Left colon (tissue), 2 donors: Measurements from ENCODE around the gene MAPK8IP3. TPM values are rescaled to one million over a fixed set of nuclear protein-coding genes. Genes with fewer than 3 reads are reported as not detected.
"Not testable (repeated sequence)": the region's sequence is repeated elsewhere in the genome, so short reads cannot be mapped to it uniquely, and the experiment has no call there.

Experiments used
- ATAC-seq: fragments of 200-7000 bp; cut with Tn5 transposase; one replicate; pipeline ENCODE4 v1.9.1; 2020; ENCODE audit warnings: mild to moderate bottlenecking, moderate library complexity
- DNase-seq, 2 donors: peaks; one replicate each; pipeline ENCODE4 v3.0.0-alpha.2; 2020
- intact Hi-C, 2 donors: fragments of 100-400 bp; cut with DNase I in 1 of 2; cut with micrococcal nuclease in 1 of 2; formaldehyde crosslinking; loops; one replicate each; pipeline versions ENCODE4 v1.11.2 to v1.14.0; 2022; cut with DNase I, micrococcal nuclease
- total RNA-seq, 2 donors: library from RNA; stranded (reverse); fragmentation: NEBNext Ultra II Directional; extraction: Animal tissue kit (Norgen Biotek cat#: 25700); gene quantifications; one replicate each; pipeline ENCODE4 v1.2.1, GENCODE V29; 2021
- donor health status: DM: no; HTN: no; CAD: no.
- donor health status: DM: yes; HTN: yes; CAD: no.

The MAPK8IP3 gene
- total RNA-seq, 2 donors from 2014 or later, result 55.2 to 79.0 TPM

DNA sequence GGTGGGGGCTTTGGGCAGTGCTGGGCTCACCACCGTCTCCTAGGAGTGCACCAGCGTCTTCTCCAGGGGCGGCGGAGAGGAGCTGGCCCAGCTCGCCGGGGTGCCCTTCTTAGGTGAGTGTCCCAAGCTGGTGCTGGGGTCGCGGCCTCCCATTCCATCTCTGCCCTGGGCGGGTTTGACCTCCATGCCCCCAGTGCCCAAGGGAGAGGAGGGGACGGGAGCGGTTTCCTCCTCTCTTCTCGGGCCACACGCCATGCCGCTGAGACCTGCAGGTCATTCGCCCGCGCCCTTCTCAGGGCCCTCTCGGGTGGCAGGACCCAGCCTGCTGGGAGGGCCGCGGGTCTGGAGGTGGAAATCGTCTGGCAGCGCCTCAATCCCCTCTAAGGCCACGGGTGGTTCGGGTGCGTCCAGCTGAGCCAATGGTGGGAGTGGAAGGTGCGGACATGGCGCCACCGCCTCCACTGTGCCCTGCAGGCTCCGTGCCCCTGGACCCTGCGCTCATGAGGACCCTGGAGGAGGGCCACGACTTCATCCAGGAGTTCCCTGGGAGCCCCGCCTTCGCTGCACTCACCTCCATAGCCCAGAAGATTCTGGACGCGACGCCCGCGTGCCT lies 82.2 kb downstream of the MAPK8IP3 start:
- peak in 1 of 2 donors; percentile 20 for DNase-seq
- intact Hi-C loops, result no loop called here
- no peak for ATAC-seq

DNA sequence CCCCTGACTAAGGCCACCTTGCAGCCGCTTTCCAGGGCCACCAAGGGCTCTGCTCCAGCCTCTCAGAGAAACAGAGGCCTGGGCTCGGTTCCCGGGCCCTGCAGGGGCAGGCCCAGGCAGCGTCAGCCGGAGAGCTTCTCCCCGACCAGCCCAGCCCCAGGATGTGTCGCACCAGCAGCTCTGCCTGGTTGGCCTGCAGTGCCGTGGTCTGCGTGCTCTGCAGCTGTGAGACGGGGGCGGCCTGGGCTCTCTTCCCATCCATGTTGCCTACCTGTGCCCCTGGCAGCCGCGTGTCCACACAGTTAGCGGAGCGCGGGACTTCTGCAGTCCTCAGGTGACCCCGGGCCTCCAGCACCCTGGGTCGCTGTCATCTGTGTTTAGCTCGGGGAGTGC lies 82.7 kb downstream of the MAPK8IP3 start:
- DNase-seq (no peak), ATAC-seq (no peak)
- intact Hi-C loops, result no loop called here

DNA sequence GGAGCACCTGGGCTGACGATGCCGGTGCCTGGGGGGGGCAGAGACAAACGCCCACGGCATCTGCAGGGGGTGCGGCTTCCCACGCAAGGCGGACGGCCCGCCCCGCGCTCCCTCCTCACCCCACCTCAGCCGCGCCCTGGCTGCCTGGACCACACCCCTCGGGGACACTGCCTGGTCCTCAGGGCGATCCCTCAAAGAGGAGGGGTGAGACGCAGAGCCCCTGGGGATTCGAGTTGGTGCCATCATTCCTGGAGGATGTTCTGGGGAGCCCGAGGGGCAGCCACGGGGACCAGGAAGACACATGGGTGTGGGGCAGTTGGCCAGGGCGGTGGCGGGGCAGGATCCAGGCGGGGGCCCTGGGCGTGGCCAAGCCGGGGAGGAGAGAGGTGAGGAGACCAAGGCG lies 83.6 kb downstream of the MAPK8IP3 start:
- DNase-seq, result peak in 1 of 2 donors; percentile 22
- peak; percentile 15 for ATAC-seq
- intact Hi-C loops, result no loop called here

DNA sequence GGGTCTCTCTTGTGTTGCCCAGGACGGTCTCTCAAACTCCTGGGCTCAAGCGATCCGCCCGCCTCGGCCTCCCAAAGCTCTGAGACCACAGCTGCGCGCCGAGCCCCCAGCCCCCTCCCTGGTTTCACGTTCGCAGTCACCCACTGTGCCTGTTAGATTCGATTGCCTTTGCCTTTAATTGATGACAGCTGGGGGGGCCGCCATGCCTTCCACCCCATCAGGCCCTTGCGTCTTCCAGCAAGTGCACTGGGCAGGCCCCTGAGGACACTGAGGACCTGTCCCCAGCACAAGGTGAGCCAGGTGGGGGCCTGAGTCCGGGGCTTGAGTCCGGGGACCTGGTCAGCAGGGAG lies 84.2 kb downstream of the MAPK8IP3 start:
- ATAC-seq (no peak), DNase-seq (peak in 1 of 2 donors; percentile 23)
- intact Hi-C loops, result no loop called here

DNA sequence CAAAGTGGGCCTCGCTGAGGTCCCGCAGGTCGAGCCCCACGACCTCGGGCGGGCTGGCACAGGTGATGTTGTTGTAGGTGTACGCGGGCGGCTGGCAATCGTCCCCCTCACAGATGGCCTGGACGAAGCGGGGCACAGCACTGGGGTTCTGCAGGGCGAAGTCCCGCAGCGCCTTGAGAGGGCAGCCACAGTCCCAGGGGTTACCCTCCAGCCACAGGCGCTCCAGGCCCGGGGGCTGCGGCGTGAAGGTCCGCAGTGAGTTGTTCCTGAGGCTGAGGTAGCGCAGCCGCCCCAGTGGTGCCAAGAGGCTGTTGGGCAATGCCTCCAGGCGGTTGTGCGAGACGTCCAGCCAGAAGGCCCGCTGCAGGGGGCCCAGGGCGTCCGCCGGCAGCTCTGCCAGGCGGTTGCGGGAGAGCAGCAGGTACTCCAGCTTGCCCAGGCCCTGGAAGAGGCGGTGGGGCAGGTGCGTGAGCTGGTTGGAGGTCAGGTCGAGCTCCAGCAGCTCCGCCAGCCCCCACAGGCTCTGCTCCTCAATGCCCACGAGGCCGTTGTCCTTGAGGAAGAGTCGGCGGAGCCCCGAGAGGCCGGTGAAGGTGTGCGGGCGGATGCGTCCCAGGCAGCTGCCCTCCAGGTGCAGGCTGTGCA lies 84.7 kb downstream of the MAPK8IP3 start:
- DNase-seq, result no peak
- intact Hi-C loops, result no loop called here
- no peak for ATAC-seq

DNA sequence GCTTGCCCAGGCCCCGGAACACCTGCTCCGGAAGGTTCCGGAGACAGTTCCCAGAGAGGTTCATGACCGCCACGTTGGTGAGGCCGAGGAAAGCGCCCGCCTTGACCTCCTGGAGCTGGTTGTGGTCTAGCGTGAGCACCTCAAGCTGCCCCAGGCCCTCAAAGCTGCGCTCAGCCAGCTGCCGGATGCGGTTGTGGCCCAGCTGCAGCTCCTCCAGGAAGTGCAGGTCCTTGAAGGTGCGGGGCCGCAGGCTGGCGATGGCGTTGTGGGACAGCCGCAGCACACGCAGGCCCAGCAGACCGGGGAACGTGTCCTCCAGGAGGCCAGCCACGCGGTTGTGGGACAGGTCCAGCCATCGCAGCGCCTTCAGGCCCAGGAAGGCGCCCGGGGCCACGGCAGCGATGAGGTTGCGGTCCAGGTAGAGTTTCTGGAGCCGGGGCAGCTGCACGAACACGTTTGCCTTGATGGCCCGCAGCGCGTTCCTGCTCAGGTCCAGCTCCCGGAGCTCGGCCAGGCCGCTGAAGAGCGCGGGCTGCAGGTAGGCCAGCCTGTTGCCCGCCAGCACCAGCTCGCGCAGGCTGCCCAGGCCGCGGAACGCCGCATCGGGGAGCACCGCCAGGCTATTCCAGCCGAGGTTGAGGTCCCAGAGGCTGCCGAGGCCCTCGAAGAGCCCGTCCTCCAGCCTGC lies 85.4 kb downstream of the MAPK8IP3 start:
- no peak for DNase-seq
- intact Hi-C loops, result no loop called here
- no peak for ATAC-seq

DNA sequence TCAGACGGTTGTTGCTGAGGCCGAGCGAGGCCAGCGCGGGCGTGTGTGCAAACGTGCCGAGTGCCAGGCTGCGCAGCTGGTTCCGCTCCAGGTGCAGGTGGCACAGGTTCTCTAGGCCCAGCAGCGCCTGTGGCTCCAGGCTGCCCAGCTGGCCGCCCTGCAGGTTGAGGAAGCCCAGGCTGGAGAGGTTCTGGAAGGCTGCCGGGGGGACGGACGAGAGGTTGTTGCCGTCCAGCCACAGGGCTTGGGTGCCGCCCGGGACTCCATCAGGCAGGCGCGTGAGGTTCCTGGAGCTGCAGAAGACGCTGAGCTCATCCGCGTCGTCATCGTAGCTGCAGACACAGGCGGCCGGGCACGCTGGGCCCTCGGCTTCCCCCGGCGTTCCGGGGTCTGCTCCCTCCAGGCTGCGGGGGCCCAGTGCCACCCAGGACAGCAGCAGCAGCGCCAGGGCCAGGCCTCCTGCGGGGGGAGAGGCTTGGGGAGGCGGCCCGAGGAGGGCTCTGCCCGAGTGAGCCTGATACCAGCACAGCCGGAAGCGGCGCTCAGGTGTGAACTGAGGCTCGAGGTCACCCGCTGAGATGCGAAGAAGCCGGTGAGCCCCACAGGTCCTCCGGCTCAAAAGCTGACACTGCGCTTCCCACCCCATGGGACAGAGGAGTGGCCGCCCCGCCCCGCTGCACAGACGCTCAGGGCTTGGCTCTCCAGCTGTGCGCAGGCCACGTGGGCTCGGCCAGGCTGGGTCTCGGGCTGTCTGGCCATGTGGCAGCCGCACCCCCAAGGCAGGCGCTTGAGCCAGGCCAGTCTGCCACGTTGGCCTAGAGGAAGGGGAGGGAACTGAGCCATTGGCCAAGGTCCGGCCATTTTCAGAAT lies 86.2 kb downstream of the MAPK8IP3 start:
- DNase-seq, result peak in 1 of 2 donors; percentile 20
- intact Hi-C loops, result no loop called here
- ATAC-seq, result peak; percentile 63

DNA sequence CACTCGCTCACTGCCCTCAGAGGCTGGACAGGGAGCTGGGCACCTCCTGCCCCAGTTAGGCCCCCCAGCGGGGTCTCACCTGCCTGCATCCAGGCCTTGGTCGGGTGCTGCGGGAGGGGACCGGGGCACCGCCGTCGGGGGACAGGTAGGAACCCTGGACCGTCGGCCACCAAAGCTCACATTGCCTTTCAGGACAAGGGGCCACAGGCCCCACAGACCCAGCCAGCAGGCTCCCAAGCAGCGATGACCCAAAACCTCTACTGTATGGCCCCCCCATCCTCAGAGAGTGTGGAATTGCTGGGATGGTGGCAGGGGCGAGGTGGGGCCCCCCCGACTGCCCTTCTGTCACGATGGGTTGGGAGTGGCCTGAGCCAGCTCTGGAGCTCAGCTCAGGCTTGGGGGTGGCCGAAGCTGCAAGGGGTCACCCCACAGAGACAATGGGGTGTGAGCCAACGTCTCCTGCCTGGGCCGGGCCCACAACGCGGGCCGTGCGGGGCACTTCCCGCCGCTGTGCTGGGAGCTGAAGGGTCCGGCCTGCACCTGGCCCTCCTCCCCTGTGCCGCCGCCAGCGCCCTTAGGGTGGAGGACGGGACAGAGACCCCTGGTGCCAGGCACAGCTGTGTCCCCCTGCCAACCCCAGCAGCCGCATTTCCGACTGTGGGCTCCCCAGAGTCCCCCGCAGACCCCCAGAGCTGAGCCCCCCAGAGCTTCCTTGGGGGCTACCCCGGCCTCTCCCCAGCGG lies 87.0 kb downstream of the MAPK8IP3 start:
- peak in 1 of 2 donors; percentile 20 for DNase-seq
- no peak for ATAC-seq
- intact Hi-C loops, result no loop called here

DNA sequence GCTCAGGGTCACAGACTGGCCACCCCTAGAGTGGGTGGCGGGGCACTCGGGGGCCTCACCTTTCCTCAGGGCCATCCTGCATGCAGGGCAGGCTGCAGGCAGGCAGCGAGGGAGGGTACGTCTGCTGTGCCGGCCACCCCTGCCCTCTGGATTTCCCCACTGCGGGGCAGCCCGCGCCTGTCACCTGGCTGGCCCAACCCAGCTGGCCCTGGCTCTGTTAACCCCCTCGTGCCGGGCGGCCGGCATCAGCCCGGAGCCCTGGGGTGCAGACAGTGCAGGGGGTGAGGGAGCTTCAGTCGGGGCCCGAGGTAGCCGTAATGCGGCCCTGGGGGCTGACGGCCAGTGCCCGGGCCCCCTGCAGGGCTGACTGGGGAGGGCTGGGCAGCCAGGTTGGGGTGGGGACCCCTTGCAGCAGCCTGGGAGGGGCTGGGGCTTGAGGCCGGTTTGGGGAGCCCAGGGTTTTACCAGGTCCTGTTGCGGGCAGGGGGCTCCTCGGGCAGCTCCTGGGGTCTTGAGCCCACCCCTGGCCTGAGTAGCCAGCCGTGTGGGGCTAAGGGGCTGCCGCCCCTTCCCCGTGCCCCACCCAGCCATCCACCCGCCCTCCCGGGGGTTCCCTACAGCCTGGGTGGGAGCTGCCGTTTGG lies 87.7 kb downstream of the MAPK8IP3 start, which contains the start of gene IGFALS:
Gene IGFALS, minus strand, starts transcription at position 128 of the 643 bp plus-strand sequence. Its CDS starts 53 bp downstream, at position 75.
- intact Hi-C loops, result no loop called here
- DNase-seq (no peak), ATAC-seq (peak; percentile 56)

DNA sequence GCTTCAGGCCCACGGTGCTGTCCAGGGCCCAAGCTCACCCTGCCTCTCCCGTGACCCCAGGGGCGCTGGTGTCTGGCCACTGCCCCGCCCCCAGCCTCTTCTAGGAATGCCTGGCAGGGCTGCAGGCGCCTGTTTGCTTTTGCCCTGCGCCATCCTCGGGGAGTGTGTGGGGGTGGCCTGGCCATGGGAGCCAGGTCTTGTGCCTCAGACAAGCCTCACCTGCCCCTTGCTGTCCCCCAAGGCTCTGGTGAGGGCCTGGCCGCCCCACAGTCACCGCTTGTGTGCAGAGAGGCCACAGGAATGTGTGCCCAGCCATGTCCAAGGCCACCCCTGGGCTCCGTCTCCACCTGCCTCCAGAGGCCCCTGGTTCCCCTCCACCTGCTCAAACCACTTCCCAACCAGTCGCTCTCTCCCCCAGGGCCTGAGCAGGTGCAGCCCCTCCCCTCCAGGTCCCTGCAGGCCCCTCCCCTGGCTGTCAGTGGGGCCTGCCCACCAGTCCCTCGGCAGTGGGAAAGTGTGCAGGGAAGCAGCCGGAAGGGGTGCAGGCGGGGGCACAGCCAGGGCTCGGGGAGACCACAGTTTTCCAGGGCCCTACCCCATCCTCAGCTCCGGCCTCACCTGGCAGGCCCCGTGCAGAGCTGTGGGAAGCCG lies 88.4 kb downstream of the MAPK8IP3 start:
- intact Hi-C loops, result no loop called here
- ATAC-seq, result peak; percentile 16
- peak in 1 of 2 donors; percentile 17 for DNase-seq

DNA sequence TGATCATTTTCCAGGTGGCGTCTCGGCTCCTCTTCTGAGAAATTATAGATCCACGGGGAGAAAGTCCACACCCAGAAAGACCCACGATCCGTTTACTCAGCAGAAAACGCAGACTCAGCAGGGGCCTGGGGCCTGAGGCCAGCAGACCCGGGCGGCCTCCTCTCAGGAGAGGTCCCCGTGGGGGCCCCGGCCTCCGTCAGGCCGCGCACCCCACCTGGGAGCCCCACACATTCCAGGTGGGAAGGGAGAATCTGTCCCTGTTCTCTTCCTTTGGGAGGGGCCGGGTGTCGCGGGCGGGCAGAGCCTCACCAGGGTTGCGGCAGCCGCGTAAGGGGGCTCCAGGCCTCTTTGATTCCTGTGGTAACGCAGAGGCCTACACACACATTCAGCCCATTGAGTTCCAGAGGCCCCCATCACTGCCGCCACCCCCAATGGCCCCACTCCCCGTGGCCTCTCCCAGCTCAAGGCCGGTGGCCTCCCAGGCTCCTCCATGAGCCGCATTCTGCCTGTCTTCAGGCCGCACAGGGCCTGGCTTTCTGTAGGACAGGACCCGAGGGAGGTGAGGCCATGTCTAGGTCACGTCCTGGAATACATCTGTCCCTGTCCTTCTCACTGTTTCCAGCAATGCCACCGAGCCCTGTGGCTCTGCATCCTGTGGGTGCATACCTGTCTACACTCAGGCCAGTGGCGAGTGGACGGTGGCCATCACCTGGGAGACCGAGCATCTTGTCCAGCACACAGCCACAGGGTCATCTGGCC lies 89.1 kb downstream of the MAPK8IP3 start:
- no peak for DNase-seq
- ATAC-seq, result no peak
- intact Hi-C loops, result no loop called here

DNA sequence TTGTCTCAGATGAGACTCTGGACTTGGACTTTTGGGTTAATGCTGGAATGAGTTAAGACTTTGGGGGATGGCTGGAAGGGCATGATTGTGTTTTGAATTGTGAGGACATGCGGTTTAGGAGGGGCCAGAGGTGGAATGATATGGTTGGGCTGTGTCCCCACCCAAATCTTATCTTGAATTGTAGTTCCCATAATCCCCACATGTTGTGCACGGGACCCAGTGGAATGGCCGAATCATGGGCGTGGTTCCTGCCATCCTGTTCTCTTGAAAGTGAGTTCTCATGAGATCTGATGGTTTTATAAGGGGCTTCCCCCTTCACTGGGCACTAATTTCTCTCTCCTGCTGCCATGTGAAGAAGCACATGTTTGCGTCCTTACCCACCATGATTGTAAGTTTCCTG lies 93.3 kb downstream of the MAPK8IP3 start:
- DNase-seq, intact Hi-C loops, ATAC-seq: not testable (repeated sequence)

DNA sequence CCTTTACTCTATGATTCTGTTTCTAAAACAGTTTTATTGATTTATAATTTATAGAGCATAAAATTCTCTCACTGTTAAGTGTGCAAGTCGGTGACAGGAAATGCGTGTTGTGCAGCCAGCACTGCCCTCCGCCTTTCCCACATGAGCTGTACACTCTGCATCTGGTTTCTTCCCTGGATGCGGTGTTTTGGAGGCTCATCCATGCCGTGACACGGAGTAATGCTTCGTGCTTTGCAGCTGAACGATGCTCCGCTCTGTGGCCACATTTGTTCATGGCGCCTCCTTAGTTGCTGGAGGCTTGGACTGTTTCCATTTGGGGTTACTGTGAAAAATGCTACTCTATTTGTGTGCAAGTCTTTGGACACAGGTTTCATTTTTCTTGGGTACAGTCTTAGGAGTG lies 94.7 kb downstream of the MAPK8IP3 start:
- intact Hi-C loops, result no loop called here
- DNase-seq, result no peak

DNA sequence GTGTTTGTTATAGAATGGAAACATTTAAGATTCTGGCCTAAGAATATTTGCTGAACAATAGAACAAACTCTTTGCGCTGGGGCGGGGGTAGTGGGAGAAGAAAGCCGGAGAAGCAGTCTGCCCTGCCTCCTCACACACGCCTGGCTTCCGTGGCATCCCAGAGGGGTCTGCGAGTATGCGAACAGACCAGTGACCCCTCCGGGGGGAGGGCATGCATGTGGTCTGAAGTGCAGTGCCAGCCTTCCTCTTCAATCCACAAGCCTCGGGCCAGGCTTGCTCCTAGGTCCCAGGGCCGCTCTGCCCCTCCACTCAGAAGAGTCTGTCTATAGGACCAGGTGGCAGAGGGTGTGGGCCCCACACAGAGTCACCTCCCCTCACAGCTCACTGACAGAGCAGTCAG lies 101.6 kb downstream of the MAPK8IP3 start:
- intact Hi-C loops, result no loop called here
- ATAC-seq, result no peak
- DNase-seq, result no peak

More for the DNA sequence above, 94.7 kb downstream of the MAPK8IP3 start:
- ATAC-seq, result no peak

DNA sequence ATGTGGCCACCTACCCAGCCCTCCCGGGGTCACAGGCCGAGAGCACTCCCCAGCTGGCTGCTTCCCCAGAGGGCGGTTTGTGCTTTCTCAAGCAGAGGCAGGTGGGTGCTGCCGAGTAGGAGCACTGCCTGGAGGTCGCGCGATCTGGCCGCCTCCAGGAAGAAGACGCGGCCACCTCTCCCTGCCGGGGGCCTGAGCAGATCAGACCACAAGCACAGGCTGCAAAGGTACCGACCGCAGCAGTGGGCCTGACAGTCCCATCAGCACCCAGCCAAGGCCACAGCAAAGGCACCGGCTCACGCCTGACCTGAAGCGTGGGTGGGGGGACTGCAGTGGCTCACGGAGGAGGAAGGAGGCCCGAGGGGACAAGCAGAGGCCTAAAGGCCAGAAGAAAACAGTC lies 102.7 kb downstream of the MAPK8IP3 start:
- DNase-seq (no peak), ATAC-seq (no peak)
- intact Hi-C loops, result no loop called here

DNA sequence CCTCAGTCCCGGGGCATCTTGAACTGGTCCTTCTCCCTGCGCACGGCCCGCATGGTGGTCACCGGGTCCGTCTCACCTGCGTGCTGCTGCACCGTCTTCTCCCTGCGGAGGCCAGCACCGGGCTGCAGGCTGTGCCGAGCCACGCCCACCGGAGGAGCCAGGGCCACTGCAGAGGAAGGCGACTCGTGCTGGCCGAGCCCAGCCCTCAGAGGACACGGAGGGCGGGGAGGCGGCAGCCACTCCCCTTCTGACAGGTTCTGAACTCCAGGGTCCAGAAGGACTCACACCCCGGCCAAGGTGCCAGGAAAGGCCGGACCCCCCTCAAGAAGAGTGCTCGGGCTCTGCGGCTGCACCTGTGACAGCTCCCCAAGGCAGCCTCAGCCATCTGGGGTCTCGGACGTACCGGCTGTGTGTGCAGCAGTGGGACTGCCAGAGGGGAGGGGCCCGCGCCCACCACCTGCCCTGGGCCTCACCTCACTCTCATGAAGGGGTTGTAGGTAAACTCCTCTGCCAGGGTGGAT lies 103.3 kb downstream of the MAPK8IP3 start:
- intact Hi-C loops, result no loop called here
- ATAC-seq (peak; percentile 69), DNase-seq (peak in 1 of 2 donors; percentile 44)

DNA sequence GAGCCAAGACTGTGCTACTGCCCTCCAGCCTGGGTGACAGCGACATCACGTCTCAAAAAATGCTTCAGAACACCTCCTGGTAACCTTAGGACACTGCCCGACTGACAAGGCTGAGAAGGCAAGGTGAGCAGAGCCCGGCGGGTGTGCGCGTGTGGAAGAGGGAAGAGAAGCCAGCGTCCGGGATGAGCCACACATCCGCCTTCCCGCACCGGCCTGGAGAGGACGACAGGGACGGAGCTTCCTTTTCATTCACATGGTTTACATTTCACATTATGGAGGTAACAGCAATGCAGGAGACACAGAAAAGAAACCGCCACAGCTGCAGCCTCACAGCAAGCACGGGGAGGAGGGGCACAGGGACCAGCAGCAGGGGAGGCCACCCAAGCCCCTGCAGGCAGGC lies 104.1 kb downstream of the MAPK8IP3 start:
- DNase-seq (no peak), ATAC-seq (no peak)
- intact Hi-C loops, result no loop called here
